Type B pancreatic cell (in vitro differentiated cells): ENCODE measurements around the gene NUMBL. TPM values are rescaled to one million over a fixed set of nuclear protein-coding genes. Genes with fewer than 3 reads are reported as not detected.

Source experiments
- DNase-seq: peaks from one replicate; pipeline ENCODE4 v3.0.0; 2021; ENCODE audit warnings: mixed read lengths; ENCODE audit not compliant: unreplicated experiment; ENCODE audit errors: extremely low spot score
- H3K27ac Mint-ChIP-seq: 2 replicates; pipeline ENCODE4 v1.8.0; 2021; ENCODE audit warnings: mild to moderate bottlenecking, mixed read lengths
- H3K27me3 Mint-ChIP-seq: 2 replicates; pipeline ENCODE4 v1.8.0; 2021; ENCODE audit warnings: mixed read lengths
- H3K36me3 Mint-ChIP-seq: 2 replicates; pipeline ENCODE4 v1.8.0; 2021; ENCODE audit warnings: mixed read lengths
- H3K4me1 Mint-ChIP-seq: one replicate; pipeline ENCODE4 v1.8.0; 2021; ENCODE audit warnings: mixed read lengths; ENCODE audit not compliant: unreplicated experiment
- H3K4me3 Mint-ChIP-seq: 2 replicates; pipeline ENCODE4 v1.8.0; 2021; ENCODE audit warnings: mild to moderate bottlenecking, mixed read lengths
- H3K9me3 Mint-ChIP-seq: 2 replicates; pipeline ENCODE4 v1.8.0; 2021; ENCODE audit warnings: mixed read lengths
- CTCF ChIP-seq: fragments of 200-600 bp; sonication (generic); conservative IDR thresholded peaks from 2 replicates; pipeline ENCODE4 v1.5.0; 2021; ENCODE audit warnings: antibody characterized with exemption, mild to moderate bottlenecking
- total RNA-seq: library from RNA; stranded (reverse); gene quantifications from 2 replicates; pipeline ENCODE4 v1.2.1, GENCODE V29; 2021; ENCODE audit warnings: low replicate concordance

Gene NUMBL
- total RNA-seq, 1 donor from 2014 or later = 28.9 TPM

GRCh38 chr19:40666803-40667438, 23.5 kb downstream of the NUMBL start:
- H3K4me1 Mint-ChIP-seq = no peaks in the 10 kb centered on the region
- H3K36me3 Mint-ChIP-seq = peaks cover 22% of the 10 kb centered on the region
- TF ChIP-seq CTCF = no peak
- peaks cover 8% of the 10 kb centered on the region for H3K9me3 Mint-ChIP-seq
- DNase-seq = no peak
- no peaks in the 10 kb centered on the region for H3K27me3 Mint-ChIP-seq
- no peak overlapping the region for H3K27ac Mint-ChIP-seq
- no peak overlapping the region for H3K4me3 Mint-ChIP-seq

GRCh38 chr19:40663695-40664692, 26.5 kb downstream of the NUMBL start:
- no peak for TF ChIP-seq CTCF
- Mint-ChIP-seq H3K27me3 (no peaks in the 10 kb centered on the region), H3K4me1 (no peaks in the 10 kb centered on the region), H3K4me3 (peak overlapping the region; percentile 87), H3K9me3 (peaks cover 2% of the 10 kb centered on the region), H3K36me3 (peaks cover 4% of the 10 kb centered on the region), H3K27ac (peak overlapping the region; percentile 36)
- DNase-seq = no peak

GRCh38 chr19:40662925-40663694, 27.3 kb downstream of the NUMBL start:
- Mint-ChIP-seq H3K4me3 (peak overlapping the region; percentile 87), H3K27ac (peak overlapping the region; percentile 36), H3K36me3 (no peaks in the 10 kb centered on the region), H3K4me1 (no peaks in the 10 kb centered on the region), H3K9me3 (no peaks in the 10 kb centered on the region), H3K27me3 (no peaks in the 10 kb centered on the region)
- peak; percentile 100 for TF ChIP-seq CTCF
- DNase-seq = peak; percentile 93

- DNase-seq = no peak
- no peak overlapping the region for H3K27ac Mint-ChIP-seq
- no peaks in the 10 kb centered on the region for H3K27me3 Mint-ChIP-seq
- H3K36me3 Mint-ChIP-seq = no peaks in the 10 kb centered on the region
- no peaks in the 10 kb centered on the region for H3K9me3 Mint-ChIP-seq
- peak overlapping the region; percentile 53 for H3K4me3 Mint-ChIP-seq
- no peaks in the 10 kb centered on the region for H3K4me1 Mint-ChIP-seq
- TF ChIP-seq CTCF = no peak
These were observed 28.8 kb downstream of the NUMBL start for GRCh38 chr19:40661616-40662015.

- Mint-ChIP-seq H3K4me1 (no peaks in the 10 kb centered on the region), H3K27me3 (no peaks in the 10 kb centered on the region), H3K4me3 (no peak overlapping the region), H3K27ac (no peak overlapping the region), H3K36me3 (no peaks in the 10 kb centered on the region), H3K9me3 (no peaks in the 10 kb centered on the region)
- no peak for DNase-seq
- TF ChIP-seq CTCF = no peak
These were observed 30.9 kb downstream of the NUMBL start for GRCh38 chr19:40659566-40659965.
